Activated CD8-positive, alpha-beta memory T cell treated with anti-CD3 and anti-CD28 coated beads for 4 hours (primary cell): ENCODE data around the gene SDHAF1.

ENCODE experiments used
- DNase-seq, 2 donors: peaks; one replicate each; pipeline ENCODE4 v3.0.0-alpha.2; 2020; ENCODE audit warnings: low read depth in 2 of 2

The SDHAF1 gene

DNA sequence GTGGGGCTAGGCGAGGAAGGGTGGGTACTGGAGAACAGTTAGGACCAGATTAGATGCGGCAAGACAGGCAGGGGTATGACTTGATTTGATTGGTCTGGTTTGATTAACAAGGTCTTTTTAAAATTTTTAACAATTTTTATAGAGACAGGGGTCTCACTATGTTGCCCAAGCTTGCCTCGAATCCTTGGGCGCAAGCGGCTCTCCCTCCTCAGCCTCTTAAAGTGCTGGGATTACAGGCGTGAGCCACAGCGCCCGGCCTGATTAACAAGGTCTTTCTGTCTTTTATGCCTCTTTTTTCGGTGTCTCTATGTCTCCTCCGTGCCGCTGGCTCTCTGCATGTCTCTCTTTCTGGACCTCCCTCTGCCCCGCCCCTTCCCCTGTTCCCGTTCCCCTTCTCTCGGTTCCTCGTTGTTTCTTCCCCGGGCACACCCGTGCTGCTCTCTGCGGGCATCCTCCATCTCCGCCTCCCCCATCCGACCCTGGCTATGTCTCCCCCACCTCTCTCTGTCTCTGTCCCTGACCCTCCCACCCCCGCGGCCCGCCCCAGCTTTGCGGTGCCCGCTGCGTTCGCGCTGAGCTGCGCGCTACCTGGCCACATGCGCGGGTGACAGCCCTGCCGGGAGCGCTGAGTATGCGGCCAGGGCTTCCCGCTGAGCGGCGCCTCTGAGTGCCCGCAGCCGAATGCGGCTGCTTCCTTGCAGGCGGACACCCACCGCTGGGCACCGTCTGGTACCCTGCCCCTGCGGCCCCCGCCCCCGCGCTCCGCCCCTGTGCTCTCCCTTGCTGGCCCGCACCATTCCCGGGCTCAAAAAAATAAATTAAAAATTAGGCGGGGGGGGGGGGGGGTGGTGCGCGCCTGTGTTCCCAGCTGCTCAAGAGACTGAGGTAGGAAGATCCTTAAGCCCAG is 8.1 kb upstream of the SDHAF1 start:
- no peak for DNase-seq

DNA sequence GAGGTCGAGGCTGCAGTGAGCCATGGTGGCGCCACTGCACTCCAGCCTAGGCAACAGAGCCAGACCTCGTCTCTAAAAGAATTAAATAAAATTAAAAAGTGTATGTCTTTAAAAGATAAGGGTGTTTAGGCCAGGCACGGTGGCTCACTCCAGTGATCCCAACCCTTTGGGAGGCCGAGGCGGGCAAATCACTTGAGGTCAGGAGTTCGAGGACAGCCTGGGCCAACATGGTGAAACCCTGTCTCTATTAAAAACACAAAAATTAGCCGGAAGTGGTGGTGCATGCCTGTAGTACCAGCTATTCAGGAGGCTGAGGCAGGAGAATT is 7.5 kb upstream of the SDHAF1 start:
- no peak for DNase-seq

DNA sequence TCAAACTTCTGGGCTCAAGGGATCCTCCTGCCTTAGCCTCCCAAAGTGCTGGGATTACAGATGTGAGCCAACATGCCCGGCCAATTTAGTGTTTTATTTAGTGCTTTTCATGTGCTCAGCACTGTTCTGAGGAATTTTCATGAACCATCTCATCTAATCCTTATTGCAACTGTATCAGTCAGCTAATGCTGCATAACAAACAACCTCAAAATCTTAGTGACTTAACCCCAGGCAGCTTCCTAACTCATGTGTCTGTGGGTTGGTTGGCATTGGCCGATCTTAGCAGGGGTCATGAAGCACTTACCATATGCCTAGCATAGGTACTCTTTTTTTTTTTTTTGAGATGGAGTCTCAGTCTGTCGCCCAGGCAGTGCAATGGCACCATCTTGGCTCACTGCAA is 6.2 kb upstream of the SDHAF1 start:
- DNase-seq: no peak

DNA sequence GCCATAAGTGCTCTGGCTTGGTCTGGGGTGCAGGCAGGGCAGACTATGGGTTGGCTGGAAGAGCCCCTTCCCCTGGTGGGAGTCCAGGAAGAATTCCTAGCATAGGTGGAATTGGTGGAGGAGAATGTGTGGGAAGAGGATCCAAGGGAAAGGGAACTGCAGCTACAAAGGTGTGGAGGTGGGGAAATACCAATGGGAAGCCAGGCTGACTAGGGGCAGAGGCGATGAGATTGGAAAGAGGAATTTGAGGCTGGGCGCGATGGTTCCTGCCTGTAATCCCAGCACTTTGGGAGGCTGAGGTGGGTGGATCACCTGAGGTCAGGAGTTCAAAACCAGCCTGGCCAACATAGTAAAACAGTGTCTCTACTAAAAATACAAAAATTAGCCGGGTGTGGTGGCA is 4.8 kb upstream of the SDHAF1 start:
- DNase-seq: no peak

DNA sequence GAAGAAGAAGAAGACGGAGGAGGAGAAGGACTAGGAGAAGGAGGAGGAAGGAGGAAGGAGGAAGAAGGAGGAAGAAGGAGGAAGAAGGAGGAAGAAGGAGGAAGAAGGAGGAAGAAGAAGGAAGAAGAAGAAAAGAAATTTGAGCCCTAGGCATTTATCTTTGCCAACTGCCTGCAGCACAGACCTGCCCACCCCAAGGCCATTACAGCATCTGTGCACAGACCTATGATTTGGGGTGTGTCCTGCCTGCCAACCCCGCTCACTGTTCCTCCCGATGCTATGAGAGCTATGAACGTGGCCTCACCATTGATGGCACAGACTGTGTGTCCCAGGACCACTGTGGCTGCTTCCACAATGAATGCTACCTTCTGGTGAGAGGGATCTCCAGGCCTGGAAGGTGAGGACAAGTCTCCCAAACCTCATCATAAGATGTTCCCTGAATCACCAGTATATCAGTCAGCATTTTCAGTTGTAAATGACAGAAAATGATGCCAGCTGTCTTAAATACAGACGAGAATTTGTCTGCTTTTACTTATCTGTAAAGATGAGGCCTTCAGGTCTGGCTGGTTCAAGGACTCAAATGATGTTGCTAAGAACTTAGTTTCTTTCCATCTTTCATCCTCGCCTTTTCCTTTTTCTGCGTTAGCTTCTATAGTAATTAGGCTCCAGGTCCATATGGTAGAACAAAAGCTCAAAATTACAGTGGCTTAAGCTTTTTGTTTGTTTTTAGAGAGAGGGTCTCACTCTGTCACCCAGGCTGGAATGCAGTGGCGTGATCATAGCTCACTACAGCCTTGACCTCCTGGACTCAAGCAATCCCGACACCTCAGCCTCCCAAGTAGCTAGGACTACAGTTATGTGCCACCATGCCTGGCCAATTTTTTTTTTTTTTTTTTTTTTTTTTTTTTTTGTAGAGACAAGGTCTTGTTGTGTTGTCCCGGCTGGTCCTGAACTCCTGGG is 3.9 kb upstream of the SDHAF1 start:
- no peak for DNase-seq

DNA sequence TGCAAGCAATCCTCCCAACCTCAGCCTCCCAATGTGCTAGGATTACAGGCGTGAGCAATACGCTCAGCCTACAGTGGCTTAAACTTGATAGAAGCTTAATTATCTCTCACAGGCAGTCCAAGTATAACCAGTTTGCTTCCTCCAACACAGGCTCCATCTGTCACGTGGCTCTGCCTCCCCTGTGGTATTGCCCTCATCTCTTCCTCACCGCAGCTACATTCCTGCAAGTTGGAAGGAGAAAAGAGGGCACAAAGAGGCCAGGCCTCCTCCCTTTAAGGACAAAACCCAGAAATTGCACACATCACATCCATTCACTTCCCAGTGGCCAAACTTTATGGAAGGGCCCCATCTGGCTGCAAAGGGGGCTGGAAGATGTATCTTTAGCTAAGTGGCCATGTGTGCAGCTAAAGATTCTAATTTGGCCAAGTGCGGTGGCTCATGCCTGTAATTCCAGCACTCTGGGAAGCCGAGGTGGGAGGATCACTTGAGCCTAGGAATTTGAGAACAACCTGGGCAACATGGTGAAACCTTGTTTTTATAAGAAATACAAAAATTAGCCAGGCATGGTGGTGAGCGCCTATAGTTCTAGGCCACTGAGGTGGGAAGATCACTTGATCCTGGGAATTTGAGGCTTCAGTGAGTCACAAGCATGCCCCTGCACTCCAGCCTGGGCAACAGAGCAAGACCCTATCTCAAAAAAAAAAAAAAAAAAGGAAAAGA is 3.1 kb upstream of the SDHAF1 start:
- no peak for DNase-seq

DNA sequence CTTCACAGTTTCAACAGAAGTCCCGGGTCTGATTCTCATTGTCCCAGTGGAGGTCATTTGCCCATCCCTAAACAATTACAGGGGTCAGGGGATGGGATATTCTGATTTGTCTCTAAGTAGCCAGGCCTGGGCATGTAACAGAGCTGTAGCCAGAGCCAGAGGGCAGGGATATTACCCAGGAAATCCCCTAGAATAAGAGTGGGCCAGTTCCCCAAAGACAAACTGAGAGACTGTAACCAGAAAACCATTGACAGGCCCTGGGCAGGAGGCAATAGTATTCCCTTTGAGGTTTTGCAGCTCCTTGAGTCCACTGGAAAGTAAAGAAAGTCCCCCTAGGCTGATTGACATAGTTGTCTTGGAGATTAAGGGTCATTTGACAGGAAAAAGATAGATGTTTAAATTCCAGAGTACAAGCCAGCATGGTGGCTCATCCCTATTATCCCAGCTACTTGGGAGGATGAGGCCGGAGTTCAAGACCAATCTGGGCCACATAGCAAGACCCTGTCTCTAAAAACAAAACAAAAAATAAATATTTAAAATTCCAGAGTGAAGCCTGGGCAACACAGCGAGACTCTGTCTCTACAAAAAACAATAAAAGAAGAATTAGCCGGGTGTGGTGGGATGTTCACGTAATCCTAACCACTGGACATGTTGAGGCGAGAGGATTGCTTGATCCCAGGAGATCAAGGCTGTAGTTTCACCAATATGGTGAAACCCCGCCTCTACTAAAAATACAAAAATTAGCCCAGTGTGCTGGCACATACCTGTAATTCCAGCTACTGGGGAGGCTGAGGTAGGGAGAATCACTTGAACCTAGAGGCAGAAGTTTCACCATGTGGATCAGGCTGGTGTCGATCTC is 1.9 kb upstream of the SDHAF1 start:
- DNase-seq: no peak

DNA sequence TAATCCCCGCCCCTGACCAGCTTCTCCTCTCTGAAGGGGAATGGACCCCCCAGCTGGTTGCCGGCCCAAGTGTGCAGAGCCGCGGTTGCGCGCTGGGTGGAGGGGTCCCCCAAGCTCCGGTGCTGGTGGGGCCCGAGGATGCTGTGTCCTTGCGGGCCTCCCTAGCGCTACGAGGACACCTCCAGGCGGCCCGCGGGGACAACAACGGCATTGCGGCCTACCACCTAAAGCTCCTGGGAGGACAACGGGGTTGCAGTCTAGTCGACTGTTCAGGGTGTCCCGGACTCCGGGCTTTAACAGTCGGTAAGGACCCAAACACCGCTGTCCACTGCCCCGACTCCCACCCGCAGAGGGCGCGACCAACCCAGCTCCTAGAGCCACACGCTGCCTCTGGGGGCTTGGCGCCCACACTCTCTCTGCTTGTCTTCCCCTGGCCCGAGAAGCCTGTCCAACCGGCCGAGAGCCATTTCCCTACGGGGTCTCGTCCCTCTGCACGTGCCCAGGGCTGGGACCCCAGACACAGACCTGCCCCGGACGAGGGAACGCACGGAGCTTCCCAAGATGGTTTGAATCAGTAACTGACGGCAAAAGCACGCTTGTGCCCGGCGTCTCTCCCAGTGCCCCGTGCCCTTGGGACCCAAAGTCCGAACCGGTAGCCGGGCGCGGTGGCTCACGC is 927 bp upstream of the SDHAF1 start:
- no peak for DNase-seq

DNA sequence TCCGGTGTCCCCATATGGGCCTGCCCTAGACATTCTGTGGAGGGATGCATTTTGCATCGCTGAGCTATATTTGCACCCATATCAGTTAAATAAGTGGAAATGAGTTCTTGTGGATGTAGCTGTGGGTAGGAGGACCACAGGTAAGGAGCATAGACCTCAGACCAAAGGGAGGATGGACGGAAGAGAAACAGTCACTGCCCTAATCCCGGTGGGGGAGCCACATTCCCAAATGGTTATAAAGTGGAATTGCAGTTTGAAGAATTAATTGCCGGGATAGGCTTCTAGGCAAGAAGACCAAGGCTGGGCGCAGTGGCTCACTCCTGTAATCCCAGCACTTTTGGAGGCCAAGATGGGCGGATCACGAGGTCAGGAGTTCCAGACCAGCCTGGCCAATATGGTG is 1.8 kb downstream of the SDHAF1 start:
- no peak for DNase-seq

DNA sequence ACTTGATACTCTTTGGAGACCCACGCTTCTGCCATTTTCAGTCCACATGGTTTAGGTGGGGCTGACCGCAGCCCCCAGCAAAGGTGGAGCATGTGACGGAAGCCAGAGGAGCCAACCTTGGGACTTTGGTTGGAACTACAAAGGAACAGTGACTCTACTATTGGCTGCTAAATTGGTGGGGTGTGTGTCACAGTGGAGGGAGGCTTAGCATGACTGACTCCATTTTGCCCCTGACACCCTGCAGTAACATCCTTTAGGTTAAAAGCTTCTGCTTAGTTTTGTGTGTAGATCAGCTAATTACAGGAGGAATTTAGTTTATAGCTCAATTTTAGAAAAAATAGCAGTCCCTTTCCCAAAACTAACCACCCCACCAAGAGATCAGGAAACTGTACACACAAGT is 6.6 kb downstream of the SDHAF1 start:
- no peak for DNase-seq

DNA sequence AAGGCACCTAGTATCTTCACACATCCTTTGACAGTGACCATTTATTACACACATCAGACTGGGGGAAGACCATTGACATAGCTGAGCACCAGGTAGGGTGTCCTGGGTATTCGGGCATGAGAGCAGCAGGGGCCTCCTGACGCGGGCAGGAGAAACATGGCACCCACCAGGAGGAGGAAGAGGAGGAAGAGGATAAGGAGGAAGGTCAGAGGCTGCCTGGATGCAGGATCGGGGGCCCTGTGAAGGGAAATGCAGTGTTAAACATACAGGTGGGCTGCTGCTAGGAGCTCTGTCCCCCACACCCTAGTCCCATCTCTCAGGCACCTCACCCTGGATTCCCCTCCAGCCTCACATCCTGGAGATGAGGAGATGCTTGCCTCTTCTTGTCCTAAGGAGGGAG is 8.3 kb downstream of the SDHAF1 start:
- no peak for DNase-seq

DNA sequence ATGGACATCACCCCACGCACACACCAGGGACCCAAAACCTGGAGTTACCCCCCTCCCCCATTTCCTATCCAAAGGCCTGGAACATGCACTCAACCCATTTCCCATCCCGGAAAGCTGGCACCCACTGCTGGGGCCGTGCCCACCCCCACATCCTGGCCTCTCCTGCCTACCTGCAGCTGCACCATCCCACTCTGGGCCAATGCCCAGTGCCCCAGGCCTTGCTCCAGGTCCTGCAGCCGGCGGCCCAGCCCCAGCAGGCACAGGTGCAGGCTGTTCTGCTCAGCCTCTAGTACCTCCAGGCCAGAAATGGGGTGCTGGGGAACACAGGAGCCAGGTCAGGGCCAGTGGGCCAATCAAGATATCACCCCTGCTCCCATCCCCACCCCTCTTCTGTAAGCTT is 12.0 kb downstream of the SDHAF1 start:
- no peak for DNase-seq

DNA sequence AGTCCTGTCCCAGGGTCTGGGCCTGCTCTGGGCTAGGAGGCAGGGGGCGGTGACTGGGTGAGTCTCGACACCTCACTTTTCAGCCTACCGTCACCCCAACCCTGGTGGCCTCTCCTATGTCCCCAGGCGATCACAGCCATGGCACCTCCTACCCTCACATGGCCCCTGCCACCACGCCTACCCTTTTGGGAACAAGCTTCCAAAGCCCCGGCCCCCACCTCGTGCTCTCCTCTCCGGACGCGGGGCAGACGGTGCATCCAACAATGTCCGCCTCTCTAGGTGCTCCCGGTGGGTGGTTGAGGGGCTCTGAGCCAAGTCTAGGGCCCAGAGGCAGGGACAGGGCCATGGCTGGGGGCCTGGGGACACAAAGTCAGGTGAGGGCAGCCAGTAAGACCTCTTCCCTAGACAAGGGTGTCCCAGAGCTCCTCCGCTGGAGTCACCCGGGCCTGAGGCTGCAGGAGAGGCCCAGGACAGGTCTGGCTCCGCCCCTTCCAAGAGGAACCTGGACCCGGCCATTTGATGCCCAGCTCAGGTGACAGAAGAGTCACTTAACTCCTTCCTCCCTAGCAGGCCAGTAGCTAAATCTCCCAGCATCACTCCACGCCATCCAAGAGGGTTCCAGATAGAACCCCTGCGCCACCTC is 13.5 kb downstream of the SDHAF1 start, which contains the start of gene SYNE4:
Gene SYNE4 (minus strand): TSS at position 478 of the 643 bp plus-strand sequence. CDS start 132 bp downstream, at position 346.
- no peak for DNase-seq

DNA sequence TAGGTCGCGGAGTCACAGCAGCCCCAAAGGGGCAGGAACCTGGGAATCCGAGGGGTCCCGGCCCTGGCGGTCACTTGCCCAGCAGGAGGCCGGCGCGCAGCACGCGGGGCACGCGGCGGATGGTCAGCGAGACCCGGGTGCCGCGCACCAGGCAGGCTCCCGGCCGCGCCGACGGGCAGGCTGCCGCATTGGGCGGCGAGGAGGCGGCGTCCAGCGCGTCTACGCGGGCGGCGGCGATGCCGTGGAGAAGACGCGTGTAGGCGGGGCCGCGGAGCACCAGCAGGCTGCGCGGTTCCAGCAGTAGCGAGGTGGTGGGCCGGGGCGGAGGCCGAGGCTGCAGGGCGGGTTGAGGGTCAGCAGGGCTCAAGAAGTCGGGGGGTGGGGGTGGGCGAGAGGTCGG is 14.2 kb downstream of the SDHAF1 start:
- no peak for DNase-seq

DNA sequence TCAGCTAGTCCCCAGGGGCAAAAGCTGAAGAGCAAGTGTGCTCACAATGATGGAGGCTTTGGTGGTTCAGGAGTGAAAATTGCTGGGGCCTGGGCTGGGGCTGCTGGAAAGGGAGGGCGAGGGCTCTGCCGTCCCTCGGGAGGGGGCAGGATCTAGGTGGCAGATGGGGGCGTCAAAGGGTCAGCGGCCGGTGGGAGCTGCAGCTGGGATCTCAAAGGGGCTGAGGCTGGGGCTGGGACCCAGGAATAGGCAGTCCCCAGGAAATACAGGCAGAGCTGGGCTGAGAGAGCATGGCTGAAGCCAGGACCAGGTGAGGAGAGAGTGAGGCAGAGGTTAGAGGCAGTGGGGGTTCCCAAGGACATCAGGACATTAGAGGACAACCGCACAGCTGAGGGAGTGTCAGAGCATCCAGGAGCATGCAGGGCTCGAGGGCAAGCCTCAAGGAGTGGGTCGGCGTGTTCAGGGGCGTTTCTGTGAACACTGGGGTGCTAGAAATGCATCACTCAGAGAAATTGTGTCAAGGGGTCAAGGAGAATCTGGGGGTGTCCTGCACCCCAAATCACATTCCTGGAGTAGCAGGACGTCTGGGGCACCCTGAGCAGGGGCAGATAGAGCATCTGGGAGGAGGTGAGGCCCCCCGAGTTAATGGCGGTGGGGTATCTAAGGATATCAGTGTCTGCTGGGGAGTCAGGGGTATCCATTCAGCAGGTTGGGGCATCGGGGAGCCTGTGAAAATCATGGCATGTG is 14.8 kb downstream of the SDHAF1 start:
- DNase-seq: no peak

DNA sequence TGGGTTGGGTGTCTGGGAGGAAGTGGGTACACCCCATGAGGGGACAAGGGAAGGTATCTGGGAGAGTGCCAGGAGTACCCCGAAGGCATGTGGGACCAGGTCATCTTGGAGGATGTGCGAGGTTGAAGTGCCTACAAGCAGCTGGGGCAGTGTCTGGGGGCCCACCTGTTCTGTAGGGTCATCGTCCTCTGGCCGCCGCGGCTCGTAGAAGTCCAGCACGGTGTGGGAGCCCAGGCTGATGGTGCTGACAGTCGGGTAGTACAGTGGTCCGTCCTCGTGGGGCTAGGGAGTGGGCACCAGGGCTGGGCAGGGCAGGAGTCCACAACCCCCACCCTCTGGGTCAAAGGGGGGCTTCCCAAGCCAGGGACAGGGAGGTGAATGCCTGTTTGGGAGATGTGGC is 15.4 kb downstream of the SDHAF1 start:
- no peak for DNase-seq

DNA sequence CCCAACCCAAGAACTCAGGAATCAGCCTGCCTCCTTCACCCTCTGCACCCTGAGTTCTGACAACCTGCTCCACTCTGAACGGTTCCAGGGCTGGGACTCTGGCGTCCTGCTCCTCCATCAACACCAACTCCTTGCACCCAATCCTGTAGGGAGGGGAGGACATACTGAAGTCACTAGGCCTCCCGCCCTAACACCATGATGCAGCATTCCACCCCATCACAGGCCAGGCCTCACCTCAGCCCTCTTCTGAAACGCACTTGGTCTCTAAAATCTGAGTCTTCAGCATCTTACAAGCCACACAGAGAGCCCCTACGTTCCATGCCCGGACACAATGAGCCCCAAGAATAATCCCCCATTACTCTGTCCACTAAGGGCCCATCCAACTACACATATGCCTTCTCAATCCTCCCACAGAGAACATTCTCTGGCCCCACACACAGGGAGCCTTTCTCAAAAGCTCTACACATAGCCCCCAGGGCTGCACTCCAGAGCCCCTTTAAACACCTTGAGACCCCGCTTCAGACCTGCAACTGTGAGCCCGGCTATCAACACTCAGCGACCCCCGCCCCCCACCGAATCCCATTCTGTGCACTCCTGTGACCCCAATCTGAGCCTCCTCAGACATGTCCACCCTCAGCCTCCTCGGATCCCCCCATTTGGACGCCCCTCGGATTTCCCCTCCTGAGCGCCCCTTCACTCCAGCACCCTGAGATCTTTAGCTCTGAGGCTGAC is 18.5 kb downstream of the SDHAF1 start:
- no peak for DNase-seq
